Cardiac septum (tissue), 1 donor: ENCODE measurements around the gene PCDHGC5. TPM values are rescaled to one million over a fixed set of nuclear protein-coding genes. Genes with fewer than 3 reads are reported as not detected.

Experiments
- DNase-seq: peaks from one replicate; pipeline ENCODE4 v3.0.0-alpha.2; 2020; ENCODE audit warnings: low spot score
- intact Hi-C: fragments of 100-400 bp; cut with DNase I; formaldehyde crosslinking; loops from one replicate; pipeline ENCODE4 v1.14.0; 2022
- total RNA-seq: library from RNA; stranded (reverse); fragmentation: NEBNext Ultra II Directional; extraction: Animal tissue kit (Norgen Biotek cat#: 25700); gene quantifications from one replicate; pipeline ENCODE4 v1.2.1, GENCODE V29; 2021
- donor health status: DM: no; HTN: no; CAD: no.

The PCDHGC5 gene
- total RNA-seq, 1 donor from 2014 or later: 6.1 TPM

GRCh38 chr5:141524604-141525597 is 36.0 kb downstream of the PCDHGC5 start:
- intact Hi-C loops: loop anchor here (1.0 to 10.0 kb wide), 6 partner anchors 12 to 200 kb away; partner anchors contain the start of genes PCDHGA12, PCDHGB7 and TAF7
- DNase-seq: peak; percentile 90

DNA sequence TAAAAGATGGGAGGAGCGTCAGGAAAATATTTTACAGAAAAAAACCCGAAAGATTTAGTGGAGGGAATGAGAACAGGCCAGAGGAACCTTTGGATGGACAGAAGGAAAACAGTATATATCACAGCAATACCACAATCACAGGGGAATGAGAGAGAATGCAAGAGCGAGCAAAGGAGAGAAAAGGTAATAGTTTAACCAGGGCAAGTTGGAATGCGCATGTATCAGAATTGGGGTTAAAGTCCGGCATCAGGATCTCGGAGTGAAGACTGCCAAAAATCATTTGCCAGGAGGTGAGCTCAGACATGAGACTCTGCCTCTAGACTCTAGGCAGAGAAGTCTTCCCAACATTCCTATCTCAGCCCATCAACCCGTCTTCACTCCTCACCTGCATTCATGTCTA is 36.8 kb downstream of the PCDHGC5 start:
- intact Hi-C loops: loop anchor here (2.0 to 10.0 kb wide), 2 partner anchors 109 to 201 kb away; partner anchors contain the start of genes PCDHGB7 and TAF7
- no peak for DNase-seq

DNA sequence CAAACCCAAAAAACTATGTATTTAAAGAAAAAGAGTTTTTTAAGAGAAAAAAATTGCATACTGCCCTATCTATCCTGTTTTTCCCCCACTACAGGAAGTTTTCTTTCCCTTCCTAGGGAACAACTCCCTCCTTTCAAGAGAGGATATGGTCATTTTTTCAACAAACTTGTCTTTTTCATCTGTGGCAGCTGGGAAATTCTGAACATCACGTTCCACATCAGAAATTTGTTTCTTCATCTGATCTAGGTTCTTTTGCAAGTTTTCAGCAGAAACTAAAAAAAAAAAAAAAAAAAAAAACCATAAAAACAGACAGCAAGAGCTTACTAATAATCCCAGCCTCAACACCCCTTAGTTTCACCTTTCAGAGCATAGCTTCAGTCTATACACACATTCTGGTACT is 38.5 kb downstream of the PCDHGC5 start:
- no peak for DNase-seq
- intact Hi-C loops: loop anchor here (10.0 kb wide), 1 partner anchor 203 kb away; the partner anchor contains the start of gene TAF7

DNA sequence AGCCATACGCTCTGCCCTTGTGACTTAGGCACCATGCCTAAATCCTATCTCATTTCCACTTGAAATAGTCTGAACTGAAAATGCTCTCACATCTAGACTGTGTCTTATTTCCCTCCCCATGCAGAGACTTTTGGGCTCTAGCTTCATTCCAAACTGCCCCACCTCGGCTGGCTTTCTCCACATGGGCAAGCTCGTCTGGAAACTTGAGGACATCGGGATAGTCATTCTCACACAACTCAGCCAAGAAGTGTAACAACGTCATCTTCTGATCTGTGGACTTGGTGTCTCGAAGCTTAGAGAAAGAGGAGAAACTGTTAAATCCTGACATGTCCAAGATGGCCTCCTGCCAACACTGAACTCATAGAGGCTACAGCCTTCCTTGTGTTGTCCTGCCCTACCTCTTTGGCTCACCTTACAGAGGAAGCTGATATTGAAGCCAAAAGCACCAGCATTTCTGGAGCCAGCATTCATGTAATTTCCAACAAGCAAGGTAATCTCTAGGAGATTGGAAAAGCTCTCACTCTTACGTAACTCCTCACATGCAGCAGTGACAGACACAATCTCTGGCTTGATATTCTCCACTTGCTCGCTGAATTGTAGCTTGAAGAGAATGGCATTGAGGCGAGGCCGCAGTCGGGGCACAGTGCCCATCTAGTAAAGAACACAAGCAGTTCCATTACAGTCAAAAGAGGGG is 39.6 kb downstream of the PCDHGC5 start:
- intact Hi-C loops: loop anchor here (10.0 kb wide), 1 partner anchor 204 kb away; the partner anchor contains the start of gene TAF7
- no peak for DNase-seq

DNA sequence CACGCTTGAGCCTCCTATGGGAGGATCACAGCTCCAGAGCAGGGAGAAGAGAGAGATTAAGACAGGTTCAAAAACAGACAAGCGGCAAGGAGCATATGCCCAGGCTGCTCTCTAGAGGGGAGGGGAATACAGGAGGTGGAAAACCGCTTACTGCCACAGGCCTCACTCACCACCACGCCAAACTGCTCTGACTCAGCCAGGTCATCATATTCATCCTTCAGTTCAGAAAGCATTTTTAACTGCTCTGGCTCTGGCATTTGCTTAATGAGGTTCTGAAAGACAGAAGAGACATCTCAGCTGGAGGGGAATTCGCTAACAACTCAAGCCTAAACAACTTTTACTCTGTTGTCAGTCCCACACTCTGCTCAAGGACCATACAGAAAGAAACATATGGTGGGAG is 40.1 kb downstream of the PCDHGC5 start:
- intact Hi-C loops: loop anchor here (10.0 kb wide), 1 partner anchor 204 kb away; the partner anchor contains the start of gene TAF7
- DNase-seq: no peak

DNA sequence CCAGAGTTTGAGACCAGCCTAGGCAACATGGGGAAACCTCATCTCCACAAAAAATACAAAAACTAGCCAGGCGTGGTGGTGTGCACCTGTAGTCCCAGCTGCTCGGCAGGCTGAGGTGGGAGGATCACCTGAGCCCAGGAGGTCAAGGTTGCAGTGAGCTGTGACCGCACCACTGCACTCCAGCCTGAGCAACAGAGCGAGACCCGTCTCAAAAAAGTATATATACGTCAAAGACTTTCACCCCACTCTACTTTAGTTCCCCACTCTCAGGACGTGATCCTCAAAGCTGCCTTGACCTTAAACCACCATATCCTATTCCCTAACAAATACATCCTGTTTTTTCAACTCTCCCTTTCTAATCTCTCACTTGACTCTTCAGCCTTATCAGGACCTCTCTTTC is 41.0 kb downstream of the PCDHGC5 start:
- intact Hi-C loops: loop anchor here (10.0 kb wide), 1 partner anchor 205 kb away; the partner anchor contains the start of gene TAF7
- DNase-seq: no peak

DNA sequence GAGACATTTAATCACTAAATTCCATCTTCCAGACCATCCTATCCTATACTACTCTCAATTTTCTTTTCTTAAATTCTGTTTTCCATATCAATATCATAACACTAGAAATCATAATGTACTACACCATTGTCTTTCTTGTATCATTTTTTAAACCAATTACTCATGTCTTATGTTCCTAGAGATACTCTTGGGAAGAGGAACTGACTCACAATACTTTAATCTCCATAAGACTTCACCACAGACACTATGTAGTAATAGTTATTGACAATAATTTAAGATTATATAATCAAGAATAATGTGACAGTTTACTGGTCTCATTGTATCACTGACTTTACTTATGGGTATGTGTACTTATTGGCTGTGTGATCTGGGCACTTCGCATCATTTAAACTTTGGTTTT is 43.8 kb downstream of the PCDHGC5 start:
- DNase-seq: no peak
- intact Hi-C loops: no loop called here

DNA sequence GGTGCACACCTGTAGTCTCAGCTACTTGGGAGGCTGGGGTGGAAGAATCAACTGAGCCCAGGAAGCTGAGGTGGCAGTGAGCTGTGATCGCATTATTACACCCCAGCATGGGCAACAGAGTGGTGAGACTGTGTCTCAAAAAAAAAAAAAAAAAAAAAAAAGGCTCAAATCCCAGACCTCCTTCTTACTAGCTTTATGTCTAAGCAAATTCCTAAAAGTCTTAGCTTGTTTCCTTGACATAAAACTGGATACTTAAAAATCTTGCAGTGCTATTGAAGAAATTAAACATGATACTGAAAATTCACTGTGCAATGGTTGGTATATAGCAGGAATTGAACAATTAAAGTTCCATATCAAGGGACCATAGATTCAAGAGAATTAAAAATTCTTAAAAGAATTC is 45.0 kb downstream of the PCDHGC5 start:
- DNase-seq: no peak
- intact Hi-C loops: no loop called here

GRCh38 chr5:141534492-141535213 is 45.8 kb downstream of the PCDHGC5 start:
- DNase-seq: no peak
- intact Hi-C loops: no loop called here

Other genes starting within 250 kb of the PCDHGC5 start
- 9.9 TPM for gene PCDHB15, start 243.7 kb upstream of the PCDHGC5 start, total RNA-seq
- not detected for gene SLC25A2, start 185.0 kb upstream of the PCDHGC5 start, total RNA-seq
- gene TAF7, start 168.3 kb upstream of the PCDHGC5 start, total RNA-seq: 116 TPM
- 4.6 TPM for gene PCDHGA1, start 158.6 kb upstream of the PCDHGC5 start, total RNA-seq
- 17.3 TPM for gene PCDHGA2, start 150.3 kb upstream of the PCDHGC5 start, total RNA-seq
- gene PCDHGA3, start 145.3 kb upstream of the PCDHGC5 start, total RNA-seq: 22.9 TPM
- 12.6 TPM for gene PCDHGB1, start 139.0 kb upstream of the PCDHGC5 start, total RNA-seq
- gene PCDHGA4, start 134.1 kb upstream of the PCDHGC5 start, total RNA-seq: 15.6 TPM
- gene PCDHGB2, start 129.1 kb upstream of the PCDHGC5 start, total RNA-seq: 16.2 TPM
- gene PCDHGA5, start 124.9 kb upstream of the PCDHGC5 start, total RNA-seq: 9.7 TPM
- gene PCDHGB3, start 118.8 kb upstream of the PCDHGC5 start, total RNA-seq: 14.2 TPM
- gene PCDHGA6, start 115.2 kb upstream of the PCDHGC5 start, total RNA-seq: 11.5 TPM
- 11.8 TPM for gene PCDHGA7, start 106.3 kb upstream of the PCDHGC5 start, total RNA-seq
- 12.5 TPM for gene PCDHGB4, start 101.4 kb upstream of the PCDHGC5 start, total RNA-seq
- gene PCDHGA8, start 96.4 kb upstream of the PCDHGC5 start, total RNA-seq: 14.0 TPM
- gene PCDHGB5, start 91.1 kb upstream of the PCDHGC5 start, total RNA-seq: 13.9 TPM
- gene PCDHGA9, start 86.3 kb upstream of the PCDHGC5 start, total RNA-seq: 9.6 TPM
- gene PCDHGB6, start 81.1 kb upstream of the PCDHGC5 start, total RNA-seq: 11.9 TPM
- 11.0 TPM for gene PCDHGA10, start 76.1 kb upstream of the PCDHGC5 start, total RNA-seq
- 16.4 TPM for gene PCDHGB7, start 71.4 kb upstream of the PCDHGC5 start, total RNA-seq
- gene PCDHGA11, start 68.0 kb upstream of the PCDHGC5 start, total RNA-seq: 9.6 TPM
- 10.3 TPM for gene PCDHGA12, start 58.6 kb upstream of the PCDHGC5 start, total RNA-seq
- 16.9 TPM for gene PCDHGC3, start 13.1 kb upstream of the PCDHGC5 start, total RNA-seq
- 5.8 TPM for gene PCDHGC4, start 4.1 kb upstream of the PCDHGC5 start, total RNA-seq
- 77.7 TPM for gene DIAPH1, start 129.9 kb downstream of the PCDHGC5 start, total RNA-seq
- 34.1 TPM for gene HDAC3, start 147.8 kb downstream of the PCDHGC5 start, total RNA-seq
- gene RELL2, start 147.9 kb downstream of the PCDHGC5 start, total RNA-seq: 0.70 TPM
- gene FCHSD1, start 162.3 kb downstream of the PCDHGC5 start, total RNA-seq: 4.1 TPM
- 22.9 TPM for gene ARAP3, start 193.1 kb downstream of the PCDHGC5 start, total RNA-seq